Spleen (tissue), 11 donors: Measurements from ENCODE around the gene SLFN12. TPM values are rescaled to one million over a fixed set of nuclear protein-coding genes. Genes with fewer than 3 reads are reported as not detected.
A peak's percentile ranks its signal among the peaks of the same experiment; 100 is the strongest.
"Not testable (repeated sequence)": the region's sequence is repeated elsewhere in the genome, so short reads cannot be mapped to it uniquely, and the experiment has no call there.

Source experiments
- DNase-seq: peaks from one replicate; pipeline ENCODE4 v3.0.0-alpha.2; 2020
- H3K27ac ChIP-seq, 8 donors: fragments of 200-600 bp; sonication (generic) in 7 of 8; 1 replicate in 4 of 8; 2 replicates in 4 of 8; pipeline versions ENCODE4 v1.5.0 to v1.8.0; 2016 to 2021; ENCODE audit warnings: inconsistent platforms in 4 of 8, mild to moderate bottlenecking in 4 of 8, moderate library complexity in 1 of 8
- H3K27me3 ChIP-seq, 7 donors: fragments of 200-600 bp; sonication (generic) in 6 of 7; replicated peaks in 1 of 7; 1 replicate in 4 of 7; 2 replicates in 3 of 7; pipeline versions ENCODE4 v1.5.0 to v1.8.0; 2016 to 2021; ENCODE audit warnings: inconsistent platforms in 3 of 7, mild to moderate bottlenecking in 1 of 7
- H3K36me3 ChIP-seq, 6 donors: fragments of 200-600 bp; sonication (generic) in 5 of 6; 1 replicate in 4 of 6; 2 replicates in 2 of 6; pipeline versions ENCODE4 v1.5.0 to v1.8.0; 2016 to 2021; ENCODE audit warnings: inconsistent platforms in 2 of 6
- H3K4me1 ChIP-seq, 6 donors: fragments of 200-600 bp; sonication (generic) in 5 of 6; 1 replicate in 3 of 6; 2 replicates in 3 of 6; pipeline versions ENCODE4 v1.5.0 to v1.8.0; 2016 to 2021; ENCODE audit warnings: inconsistent platforms in 3 of 6
- H3K4me3 ChIP-seq, 8 donors: fragments of 200-600 bp; sonication (generic) in 7 of 8; 1 replicate in 4 of 8; 2 replicates in 4 of 8; pipeline versions ENCODE4 v1.5.0 to v1.8.0; 2016 to 2021; ENCODE audit warnings: inconsistent platforms in 4 of 8, mild to moderate bottlenecking in 4 of 8, moderate library complexity in 2 of 8
- H3K9me3 ChIP-seq, 8 donors: fragments of 200-600 bp; sonication (generic) in 7 of 8; 1 replicate in 4 of 8; 2 replicates in 4 of 8; pipeline versions ENCODE4 v1.5.0 to v1.8.0; 2016 to 2021; ENCODE audit warnings: inconsistent platforms in 4 of 8
- CTCF ChIP-seq, 11 experiments: fragments of 200-600 bp in 7 of 11; fragments of 450-650 bp in 4 of 11; sonication (generic) in 4 of 11; IDR thresholded peaks in 8 of 11; conservative IDR thresholded peaks in 3 of 11; 1 replicate in 7 of 11; 2 replicates in 4 of 11; pipeline versions ENCODE4 v1.4.0 to v1.8.0; 2016 to 2021; ENCODE audit warnings: antibody characterized with exemption in 11 of 11, inconsistent platforms in 4 of 11, mild to moderate bottlenecking in 1 of 11
- POLR2A ChIP-seq, 3 donors: fragments of 450-650 bp; IDR thresholded peaks; one replicate each; pipeline ENCODE4 v1.5.1; 2017; ENCODE audit warnings: antibody characterized with exemption in 3 of 3, mild to moderate bottlenecking in 1 of 3
- POLR2AphosphoS5 ChIP-seq, 3 donors: sonication (generic); formaldehyde crosslinking; IDR thresholded peaks; one replicate each; pipeline ENCODE4 v1.5.1; 2017; ENCODE audit warnings: antibody characterized with exemption in 3 of 3
- WGBS, 5 donors: extraction: QIAGEN DNeasy Blood & Tissue Kit in 3 of 5; methylation state at CpG; one replicate each; pipeline versions ENCODE4 v1.1.5 to v1.1.7; 2013 to 2018; 5-methylcytosine and 5-hydroxymethylcytosine counted together
- intact Hi-C: fragments of 100-400 bp; cut with DNase I; formaldehyde crosslinking; loops from one replicate; pipeline ENCODE4 v1.15.0; 2023; ENCODE audit warnings: low total_unique reads
- polyA plus RNA-seq, 3 donors: library from polyadenylated mRNA; stranded (reverse); fragments of 200-250 nt; gene quantifications; one replicate each; pipeline ENCODE4 v1.2.1, GENCODE V29; 2013
- total RNA-seq, 7 donors: library from RNA; depleted of rRNA in 3 of 7; stranded (reverse); fragments of >200 nt in 3 of 7; fragmentation: NEBNext Ultra II Directional in 4 of 7; extraction: Animal tissue kit (Norgen Biotek cat#: 25700) in 4 of 7; gene quantifications; one replicate each; pipeline versions ENCODE4 v1.1.0 to v1.2.1, GENCODE V29; 2016 to 2021
- donor health status: healthy with polysubstance abuse.
- donor health status: DM: no; HTN: no; CAD: no; lungs with moderate emphysema.
- donor health status: DM: no; HTN: no; CAD: no.
- donor health status: Bipolar disorder and iron deficiency.
- donor health status: healthy.
- donor health status: DM: no; HTN: no; CAD: no.
- donor health status: DM: yes; HTN: yes; CAD: no.

Gene SLFN12
- total and polyA plus RNA-seq, 10 donors = 1.6 to 26.8 (median 21.3) TPM

GRCh38 chr17:35476283-35476820 is 44.1 kb upstream of the SLFN12 start:
- DNase-seq = no peak
- H3K4me1 ChIP-seq = no peaks in the 10 kb centered on the region
- H3K27me3 ChIP-seq = no peaks in the 10 kb centered on the region
- peaks cover 0 to 29% (median 4%) of the 10 kb centered on the region in 6 donors for H3K36me3 ChIP-seq
- H3K4me3 ChIP-seq = no peak overlapping the region
- intact Hi-C loops = no loop called here
- TF ChIP-seq CTCF (IDR thresholded peaks at IDR 0.05 in 8 of 11, conservative IDR thresholded peaks at IDR 0.05 in 3 of 11) (no peak), POLR2A (IDR thresholded peaks at IDR 0.05) (no peak), POLR2AphosphoS5 (IDR thresholded peaks at IDR 0.05) (no peak)
- peaks cover 0 to 12% (median 0%) of the 10 kb centered on the region in 8 donors for H3K9me3 ChIP-seq
- WGBS, 5 donors = 59 to 73% (median 69%) methylated on average over 2 of the region's 2 CpGs
- no peak overlapping the region for H3K27ac ChIP-seq

- peak overlapping the region in 1 of 8 donors; percentile 51 for H3K27ac ChIP-seq
- DNase-seq = no peak
- H3K4me1 ChIP-seq = peaks cover 0 to 13% (median 0%) of the 10 kb centered on the region in 6 donors
- H3K9me3 ChIP-seq = peaks cover 0 to 12% (median 0%) of the 10 kb centered on the region in 8 donors
- intact Hi-C loops = no loop called here
- H3K4me3 ChIP-seq = no peak overlapping the region
- H3K36me3 ChIP-seq = peaks cover 0 to under 1% (median 0%) of the 10 kb centered on the region in 6 donors
- peaks cover 0 to under 1% (median 0%) of the 10 kb centered on the region in 7 donors for H3K27me3 ChIP-seq
- TF ChIP-seq CTCF (IDR thresholded peaks at IDR 0.05 in 8 of 11, conservative IDR thresholded peaks at IDR 0.05 in 3 of 11) (no peak), POLR2AphosphoS5 (IDR thresholded peaks at IDR 0.05) (no peak), POLR2A (IDR thresholded peaks at IDR 0.05) (no peak)
- 86 to 93% (median 89%) methylated on average over 4 of the region's 4 CpGs for WGBS, 5 donors
Measured at GRCh38 chr17:35468475-35468874, 36.2 kb upstream of the SLFN12 start.

GRCh38 chr17:35467824-35468223 is 35.5 kb upstream of the SLFN12 start:
- Histone ChIP-seq H3K36me3 (no peaks in the 10 kb centered on the region), H3K9me3 (peaks cover 0 to 12% (median 0%) of the 10 kb centered on the region in 8 donors), H3K27me3 (peaks cover 0 to 4% (median 0%) of the 10 kb centered on the region in 7 donors), H3K4me3 (no peak overlapping the region), H3K27ac (peak overlapping the region in 2 of 8 donors; percentile 23 to 51), H3K4me1 (peaks cover 0 to 13% (median 0%) of the 10 kb centered on the region in 6 donors)
- intact Hi-C loops = no loop called here
- DNase-seq = no peak
- peak in 1 of 3 donors; percentile 21 for TF ChIP-seq POLR2AphosphoS5 (IDR thresholded peaks at IDR 0.05)
- TF ChIP-seq POLR2A (IDR thresholded peaks at IDR 0.05) = no peak
- whole genome bisulfite sequencing, 5 donors = 58 to 83% (median 70%) methylated on average over 4 of the region's 4 CpGs

GRCh38 chr17:35460354-35460851 is 28.1 kb upstream of the SLFN12 start:
- Histone ChIP-seq H3K27me3 (peaks cover 0 to 11% (median 0%) of the 10 kb centered on the region in 7 donors), H3K9me3 (no peaks in the 10 kb centered on the region), H3K36me3 (no peaks in the 10 kb centered on the region), H3K27ac (peak overlapping the region in 6 of 8 donors; percentile 13 to 72 (median 56)), H3K4me3 (peak overlapping the region in 7 of 8 donors; percentile 27 to 63 (median 31)), H3K4me1 (peaks cover 3 to 17% (median 6%) of the 10 kb centered on the region in 6 donors)
- peak; percentile 95 for DNase-seq
- TF ChIP-seq CTCF (IDR thresholded peaks at IDR 0.05 in 8 of 11, conservative IDR thresholded peaks at IDR 0.05 in 3 of 11) (no peak), POLR2AphosphoS5 (IDR thresholded peaks at IDR 0.05) (peak; percentile 78 to 84 (median 82)), POLR2A (IDR thresholded peaks at IDR 0.05) (peak in 1 of 3 donors; percentile 27)
- WGBS, 5 donors = 6 to 16% (median 12%) methylated on average over 35 to 44 of the region's 44 CpGs
- intact Hi-C loops = no loop called here

GRCh38 chr17:35454035-35454434 is 21.7 kb upstream of the SLFN12 start:
- H3K9me3 ChIP-seq, H3K4me3 ChIP-seq, DNase-seq, intact Hi-C loops, H3K27me3 ChIP-seq, H3K36me3 ChIP-seq, H3K27ac ChIP-seq: not testable (repeated sequence)
- peaks cover 0 to 11% (median 8%) of the 10 kb centered on the region in 6 donors for H3K4me1 ChIP-seq
- 89 to 98% (median 96%) methylated on average over 5 of the region's 5 CpGs for whole genome bisulfite sequencing, 5 donors
